Duodenal mucosa (tissue), 2 donors: Measurements from ENCODE around the gene DDX11.
"Not testable (repeated sequence)": the region's sequence is repeated elsewhere in the genome, so short reads cannot be mapped to it uniquely, and the experiment has no call there.

Source experiments
- H3K27ac ChIP-seq: one replicate; pipeline ENCODE4 v1.7.0; 2013; ENCODE audit warnings: low read depth, low read length
- H3K27me3 ChIP-seq, 2 donors: one replicate each; pipeline ENCODE4 v1.7.0; 2013; ENCODE audit warnings: low read length in 2 of 2, control low read depth in 1 of 2; ENCODE audit not compliant: insufficient read depth in 2 of 2, control insufficient read depth in 1 of 2
- H3K36me3 ChIP-seq, 2 donors: one replicate each; pipeline ENCODE4 v1.7.0; 2013; ENCODE audit warnings: low read length in 2 of 2, control low read depth in 1 of 2; ENCODE audit not compliant: insufficient read depth in 2 of 2, control insufficient read depth in 1 of 2
- H3K4me1 ChIP-seq, 2 donors: one replicate each; pipeline ENCODE4 v1.7.0; 2013; ENCODE audit warnings: low read length in 2 of 2, control low read depth in 1 of 2; ENCODE audit not compliant: insufficient read depth in 2 of 2, control insufficient read depth in 1 of 2
- H3K4me3 ChIP-seq, 2 donors: one replicate each; pipeline ENCODE4 v1.7.0; 2013; ENCODE audit warnings: low read length in 2 of 2, low read depth in 1 of 2
- H3K9ac ChIP-seq, 2 donors: one replicate each; pipeline ENCODE4 v1.7.0; 2013; ENCODE audit warnings: low read length in 2 of 2, low read depth in 1 of 2
- H3K9me3 ChIP-seq, 2 donors: one replicate each; pipeline ENCODE4 v1.7.0; 2013; ENCODE audit warnings: low read length in 2 of 2, control low read depth in 1 of 2; ENCODE audit not compliant: control insufficient read depth in 1 of 2

DDX11 gene

GRCh38 chr12:31104773-31105172 lies 31.1 kb downstream of the DDX11 start:
- peaks cover 0 to 12% of the 10 kb centered on the region in 2 donors for H3K36me3 ChIP-seq
- H3K4me3 ChIP-seq, H3K27ac ChIP-seq, H3K27me3 ChIP-seq, H3K9me3 ChIP-seq, H3K9ac ChIP-seq, H3K4me1 ChIP-seq: not testable (repeated sequence)

GRCh38 chr12:31105668-31106067 lies 32.0 kb downstream of the DDX11 start:
- Histone ChIP-seq H3K9me3 (no peaks in the 10 kb centered on the region), H3K27me3 (no peaks in the 10 kb centered on the region), H3K27ac (no peak overlapping the region), H3K36me3 (peaks cover 0 to 11% of the 10 kb centered on the region in 2 donors), H3K9ac (no peak overlapping the region), H3K4me1 (peaks cover 0 to 6% of the 10 kb centered on the region in 2 donors), H3K4me3 (no peak overlapping the region)

- H3K36me3 ChIP-seq, result peaks cover 0 to 7% of the 10 kb centered on the region in 2 donors
- H3K4me1 ChIP-seq, result peaks cover 0 to 6% of the 10 kb centered on the region in 2 donors
- no peaks in the 10 kb centered on the region for H3K9me3 ChIP-seq
- no peak overlapping the region for H3K9ac ChIP-seq
- H3K27me3 ChIP-seq, result no peaks in the 10 kb centered on the region
- H3K27ac ChIP-seq, result no peak overlapping the region
- no peak overlapping the region for H3K4me3 ChIP-seq
Observed at GRCh38 chr12:31106101-31106803, 32.6 kb downstream of the DDX11 start.

GRCh38 chr12:31109773-31110172 lies 36.1 kb downstream of the DDX11 start:
- H3K4me3 ChIP-seq, H3K9me3 ChIP-seq, H3K27me3 ChIP-seq, H3K36me3 ChIP-seq, H3K27ac ChIP-seq, H3K4me1 ChIP-seq, H3K9ac ChIP-seq: not testable (repeated sequence)

DNA sequence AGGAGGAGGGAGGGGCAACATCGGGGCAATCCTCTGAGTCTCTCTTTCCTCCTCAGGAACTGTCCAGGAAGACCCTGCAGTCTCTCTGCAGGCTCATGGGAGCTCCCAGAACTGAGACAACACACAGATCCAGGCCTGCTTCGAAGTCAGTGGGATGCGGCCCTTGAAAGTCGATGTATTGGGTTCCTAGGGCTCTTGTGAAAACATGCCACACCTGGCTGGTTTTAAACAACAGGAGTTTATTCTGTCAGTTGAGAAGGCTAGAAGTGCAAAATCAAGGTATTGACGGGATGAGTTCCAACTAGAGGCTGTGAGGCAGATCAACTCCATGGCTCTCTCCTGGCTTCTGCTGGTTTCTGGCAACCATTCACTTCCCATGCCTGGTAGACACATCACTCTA lies 36.6 kb downstream of the DDX11 start:
- H3K9me3 ChIP-seq, H3K27ac ChIP-seq, H3K27me3 ChIP-seq, H3K4me3 ChIP-seq, H3K9ac ChIP-seq, H3K36me3 ChIP-seq, H3K4me1 ChIP-seq: not testable (repeated sequence)

DNA sequence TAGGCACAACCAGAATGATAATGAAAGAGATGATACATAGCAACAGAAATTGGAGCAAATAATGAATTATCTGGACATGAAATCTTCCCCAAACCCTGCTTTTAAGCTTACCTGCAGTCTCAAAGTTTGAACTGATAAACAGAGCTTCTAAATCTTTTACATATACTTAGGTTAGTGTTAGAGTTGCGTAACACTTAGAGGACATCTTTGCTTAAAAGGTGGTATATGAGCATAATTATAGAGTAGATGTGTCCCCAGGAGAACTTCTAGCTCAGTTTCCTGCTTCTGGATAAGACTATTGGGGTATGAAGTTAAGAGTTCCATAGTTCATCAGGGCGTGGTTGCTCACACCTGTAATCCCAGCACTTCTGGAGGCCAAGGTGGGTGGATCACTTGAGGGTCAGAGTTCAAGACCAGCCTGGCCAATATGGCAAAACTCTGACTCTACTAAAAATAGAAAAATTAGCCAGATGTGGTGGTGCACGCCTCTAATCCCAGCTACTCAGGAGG lies 41.5 kb downstream of the DDX11 start:
- H3K36me3 ChIP-seq, H3K27ac ChIP-seq, H3K9ac ChIP-seq, H3K4me3 ChIP-seq, H3K9me3 ChIP-seq, H3K27me3 ChIP-seq, H3K4me1 ChIP-seq: not testable (repeated sequence)

DNA sequence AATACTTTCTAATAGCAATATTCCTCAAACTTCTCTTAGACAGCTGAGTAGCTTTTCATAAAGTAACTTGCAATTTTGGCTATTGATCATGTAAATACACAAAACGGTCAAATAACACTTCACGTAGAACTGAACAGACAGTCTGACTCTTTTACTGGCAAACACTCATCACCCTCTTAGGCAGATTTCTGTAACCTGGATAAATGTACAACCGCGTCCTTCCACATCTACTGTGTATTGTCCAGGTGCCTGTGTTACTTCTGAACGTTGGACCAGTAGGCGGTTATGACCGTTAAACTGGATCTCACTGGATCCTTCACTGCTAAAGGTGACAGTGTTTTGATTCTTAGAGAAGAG lies 43.2 kb downstream of the DDX11 start:
- peak overlapping the region in 1 of 2 donors; percentile 44 for H3K9ac ChIP-seq

GRCh38 chr12:31117203-31118011 lies 43.7 kb downstream of the DDX11 start:
- peaks cover 5 to 10% of the 10 kb centered on the region in 2 donors for H3K4me1 ChIP-seq
- no peak overlapping the region for H3K27ac ChIP-seq
- no peaks in the 10 kb centered on the region for H3K9me3 ChIP-seq
- no peaks in the 10 kb centered on the region for H3K36me3 ChIP-seq
- H3K9ac ChIP-seq, result peak overlapping the region; percentile 44 to 64
- peak overlapping the region; percentile 65 to 70 for H3K4me3 ChIP-seq
- H3K27me3 ChIP-seq, result no peaks in the 10 kb centered on the region

More for the DNA sequence above, 43.2 kb downstream of the DDX11 start:
- H3K36me3 ChIP-seq, H3K9me3 ChIP-seq, H3K4me1 ChIP-seq, H3K27ac ChIP-seq, H3K27me3 ChIP-seq: not testable (repeated sequence)
- H3K4me3 ChIP-seq, result peak overlapping the region; percentile 65 to 70

DNA sequence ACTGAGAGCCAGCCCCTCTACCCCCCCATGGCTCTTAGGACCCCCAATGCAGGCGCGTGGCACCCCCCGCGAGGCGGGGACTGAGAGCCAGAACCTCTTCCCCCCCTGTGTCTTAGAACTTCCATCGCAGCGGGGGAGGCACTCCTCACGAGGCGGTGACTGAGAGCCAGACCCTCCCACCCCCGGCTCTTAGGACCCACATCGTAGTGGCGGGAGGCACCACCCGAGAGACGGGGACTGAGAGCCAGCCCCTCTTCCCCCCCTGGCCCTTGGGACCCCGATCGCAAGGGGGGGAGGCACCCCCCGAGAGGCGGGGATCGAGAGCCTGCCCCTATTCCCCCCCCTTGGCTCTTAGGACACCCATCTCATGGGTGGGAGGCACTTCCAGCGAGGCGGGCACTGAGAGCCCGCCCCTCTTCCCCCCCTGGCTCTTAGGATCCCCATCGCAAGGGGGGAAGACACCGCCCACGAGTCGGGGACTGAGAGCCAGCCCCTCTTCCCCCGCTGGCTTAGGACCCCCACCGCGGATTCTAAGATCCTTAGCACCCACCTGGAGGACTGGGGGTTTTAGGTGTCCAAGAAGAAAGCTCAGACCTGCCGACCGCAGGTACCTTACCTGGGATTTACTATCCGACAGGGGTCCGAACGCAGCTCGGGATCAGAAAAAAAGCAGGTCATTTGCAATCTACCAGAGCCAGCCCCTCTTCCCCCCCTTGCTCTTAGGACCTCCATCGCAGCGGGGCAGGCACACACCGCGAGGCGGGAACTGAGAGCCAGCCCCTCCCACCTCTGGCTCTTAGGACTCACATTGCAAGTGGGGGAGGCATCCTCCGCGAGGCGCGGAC lies 44.9 kb downstream of the DDX11 start:
- Histone ChIP-seq H3K4me3 (peak overlapping the region; percentile 52 to 70), H3K36me3 (no peaks in the 10 kb centered on the region), H3K9me3 (no peaks in the 10 kb centered on the region), H3K27ac (no peak overlapping the region), H3K4me1 (peaks cover 5 to 10% of the 10 kb centered on the region in 2 donors), H3K9ac (no peak overlapping the region), H3K27me3 (no peaks in the 10 kb centered on the region)
